Uterus (tissue), 4 donors: ENCODE data around the gene CCL20. TPM values are rescaled to one million over a fixed set of nuclear protein-coding genes. Genes with fewer than 3 reads are reported as not detected.

Experiments used
- DNase-seq, 2 donors: peaks; one replicate each; pipeline ENCODE4 v3.0.0-alpha.2; 2019 to 2020
- H3K27ac ChIP-seq, 2 donors: fragments of 200-600 bp; sonication (generic); 1 replicate in 1 of 2; 2 replicates in 1 of 2; pipeline ENCODE4 v1.5.1; 2016 to 2018
- H3K27me3 ChIP-seq, 2 donors: fragments of 200-600 bp; sonication (generic); one replicate each; pipeline ENCODE4 v1.5.1; 2018 to 2019; ENCODE audit warnings: control low read depth in 1 of 2
- H3K36me3 ChIP-seq, 2 donors: fragments of 200-600 bp; sonication (generic); one replicate each; pipeline ENCODE4 v1.5.1; 2019; ENCODE audit warnings: control low read depth in 1 of 2
- H3K4me1 ChIP-seq, 2 donors: fragments of 200-600 bp; sonication (generic); one replicate each; pipeline ENCODE4 v1.5.1; 2018 to 2019; ENCODE audit warnings: control low read depth in 1 of 2
- H3K4me3 ChIP-seq, 2 donors: fragments of 200-600 bp; sonication (generic); 1 replicate in 1 of 2; 2 replicates in 1 of 2; pipeline ENCODE4 v1.5.1; 2018 to 2019; ENCODE audit warnings: mild to moderate bottlenecking in 1 of 2
- H3K9me3 ChIP-seq, 2 donors: fragments of 200-600 bp; sonication (generic); one replicate each; pipeline ENCODE4 v1.5.1; 2019; ENCODE audit warnings: control low read depth in 1 of 2
- POLR2A ChIP-seq, 2 donors: fragments of 450-650 bp; IDR thresholded peaks; one replicate each; pipeline ENCODE4 v1.6.1; 2016; ENCODE audit warnings: antibody characterized with exemption in 2 of 2, mild to moderate bottlenecking in 1 of 2, moderate library complexity in 1 of 2
- intact Hi-C: fragments of 100-400 bp; cut with DNase I; formaldehyde crosslinking; loops from one replicate; pipeline ENCODE4 v1.15.1; 2023; ENCODE audit warnings: low total_unique reads
- total RNA-seq, 4 donors: library from RNA; depleted of rRNA in 3 of 4; stranded (reverse); fragments of >200 nt in 3 of 4; gene quantifications; one replicate each; pipeline versions ENCODE4 v1.1.0 to v1.2.4, GENCODE V29; 2014 to 2023
- TF ChIP-seq, protein P1 (sequence below), 4 experiments: fragments of 200-600 bp in 2 of 4; fragments of 450-650 bp in 2 of 4; sonication (generic) in 2 of 4; IDR thresholded peaks; one replicate each; pipeline ENCODE4 v1.5.1; 2016 to 2019; ENCODE audit warnings: antibody characterized with exemption in 4 of 4, mild to moderate bottlenecking in 2 of 4, moderate library complexity in 1 of 4
- donor health status: DM: yes; HTN: yes; CAD: no.

Gene CCL20
- total RNA-seq, 4 donors from 2014 or later: not detected

DNA sequence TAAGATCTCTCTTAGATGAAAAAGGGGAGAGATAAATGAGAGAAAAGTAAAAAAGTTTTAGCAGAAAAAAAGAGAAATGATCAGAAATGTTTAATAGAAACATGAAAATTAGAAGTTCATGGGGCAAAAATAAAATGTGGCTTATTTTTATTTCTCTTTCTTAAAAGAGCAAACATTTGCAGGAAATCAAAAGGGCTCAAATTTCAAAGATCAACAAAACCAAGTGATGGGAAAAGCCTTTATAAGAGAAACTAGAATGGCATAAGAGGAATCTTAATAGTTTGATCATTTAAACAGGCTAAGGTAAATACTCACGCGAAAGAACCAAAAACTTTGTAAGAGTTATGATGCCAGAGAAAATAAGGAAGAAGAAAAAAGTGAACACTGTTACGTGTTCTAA is 34.5 kb downstream of the CCL20 start:
- H3K27ac ChIP-seq: no peak overlapping the region
- intact Hi-C loops: no loop called here
- no peak for DNase-seq

DNA sequence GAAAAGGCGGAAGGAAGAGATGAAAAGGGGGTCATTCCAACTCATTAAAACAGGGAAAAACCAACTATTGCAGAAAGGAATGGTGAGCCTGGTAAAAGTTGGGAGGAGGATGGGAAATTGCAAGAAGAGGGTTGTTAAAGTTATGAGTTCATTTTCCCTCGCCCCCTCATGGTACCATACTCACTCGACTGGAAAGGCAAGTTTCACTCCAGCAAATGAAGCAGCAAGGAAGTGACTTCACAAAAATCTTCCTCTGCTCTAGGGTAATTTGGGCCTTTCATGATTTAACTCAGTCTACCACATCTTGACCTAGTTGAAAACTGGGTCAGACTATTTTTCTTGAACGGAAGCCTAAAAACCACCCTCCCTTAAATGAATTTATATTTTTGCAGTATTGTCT is 34.9 kb downstream of the CCL20 start:
- DNase-seq: no peak

More for the DNA sequence above, 34.5 kb downstream of the CCL20 start:
- no peak for TF ChIP-seq POLR2A (IDR thresholded peaks at IDR 0.05)
- TF ChIP-seq, protein P1, sequence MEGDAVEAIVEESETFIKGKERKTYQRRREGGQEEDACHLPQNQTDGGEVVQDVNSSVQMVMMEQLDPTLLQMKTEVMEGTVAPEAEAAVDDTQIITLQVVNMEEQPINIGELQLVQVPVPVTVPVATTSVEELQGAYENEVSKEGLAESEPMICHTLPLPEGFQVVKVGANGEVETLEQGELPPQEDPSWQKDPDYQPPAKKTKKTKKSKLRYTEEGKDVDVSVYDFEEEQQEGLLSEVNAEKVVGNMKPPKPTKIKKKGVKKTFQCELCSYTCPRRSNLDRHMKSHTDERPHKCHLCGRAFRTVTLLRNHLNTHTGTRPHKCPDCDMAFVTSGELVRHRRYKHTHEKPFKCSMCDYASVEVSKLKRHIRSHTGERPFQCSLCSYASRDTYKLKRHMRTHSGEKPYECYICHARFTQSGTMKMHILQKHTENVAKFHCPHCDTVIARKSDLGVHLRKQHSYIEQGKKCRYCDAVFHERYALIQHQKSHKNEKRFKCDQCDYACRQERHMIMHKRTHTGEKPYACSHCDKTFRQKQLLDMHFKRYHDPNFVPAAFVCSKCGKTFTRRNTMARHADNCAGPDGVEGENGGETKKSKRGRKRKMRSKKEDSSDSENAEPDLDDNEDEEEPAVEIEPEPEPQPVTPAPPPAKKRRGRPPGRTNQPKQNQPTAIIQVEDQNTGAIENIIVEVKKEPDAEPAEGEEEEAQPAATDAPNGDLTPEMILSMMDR (IDR thresholded peaks at IDR 0.05): no peak
- H3K4me3 ChIP-seq: no peak overlapping the region
- H3K36me3 ChIP-seq: no peaks in the 10 kb centered on the region
- H3K9me3 ChIP-seq: no peaks in the 10 kb centered on the region
- H3K27me3 ChIP-seq: no peaks in the 10 kb centered on the region
- H3K4me1 ChIP-seq: no peaks in the 10 kb centered on the region

DNA sequence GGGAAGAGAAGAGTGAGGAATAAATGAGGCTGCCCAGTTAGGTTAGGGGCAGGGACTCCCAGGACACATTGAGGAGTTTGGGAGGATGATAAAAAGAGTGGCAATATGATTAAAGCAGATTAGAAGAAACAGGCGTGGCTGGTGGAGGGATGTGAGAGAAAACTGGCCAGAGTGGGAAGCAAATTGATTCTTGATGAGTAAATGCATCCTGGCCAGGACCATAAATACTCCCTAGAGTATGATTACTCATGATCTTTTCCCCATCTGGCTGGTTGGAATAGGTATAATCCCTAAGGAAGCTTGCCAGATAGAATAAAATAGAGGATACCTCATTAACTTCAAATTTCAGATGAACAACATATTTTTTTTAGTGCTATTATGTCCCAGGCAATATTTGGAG is 36.3 kb downstream of the CCL20 start:
- intact Hi-C loops: no loop called here
- H3K36me3 ChIP-seq: no peaks in the 10 kb centered on the region
- H3K27ac ChIP-seq: no peak overlapping the region
- H3K27me3 ChIP-seq: no peaks in the 10 kb centered on the region
- no peak for TF ChIP-seq POLR2A (IDR thresholded peaks at IDR 0.05)
- TF ChIP-seq, protein P1 (IDR thresholded peaks at IDR 0.05): no peak
- no peaks in the 10 kb centered on the region for H3K9me3 ChIP-seq
- H3K4me1 ChIP-seq: no peaks in the 10 kb centered on the region
- DNase-seq: no peak
- H3K4me3 ChIP-seq: no peak overlapping the region

More for the DNA sequence above, 34.9 kb downstream of the CCL20 start:
- no peaks in the 10 kb centered on the region for H3K4me1 ChIP-seq
- TF ChIP-seq POLR2A (IDR thresholded peaks at IDR 0.05): no peak
- TF ChIP-seq, protein P1 (IDR thresholded peaks at IDR 0.05): no peak
- no peaks in the 10 kb centered on the region for H3K36me3 ChIP-seq
- intact Hi-C loops: no loop called here
- H3K4me3 ChIP-seq: no peak overlapping the region
- no peaks in the 10 kb centered on the region for H3K9me3 ChIP-seq
- no peaks in the 10 kb centered on the region for H3K27me3 ChIP-seq
- no peak overlapping the region for H3K27ac ChIP-seq

DNA sequence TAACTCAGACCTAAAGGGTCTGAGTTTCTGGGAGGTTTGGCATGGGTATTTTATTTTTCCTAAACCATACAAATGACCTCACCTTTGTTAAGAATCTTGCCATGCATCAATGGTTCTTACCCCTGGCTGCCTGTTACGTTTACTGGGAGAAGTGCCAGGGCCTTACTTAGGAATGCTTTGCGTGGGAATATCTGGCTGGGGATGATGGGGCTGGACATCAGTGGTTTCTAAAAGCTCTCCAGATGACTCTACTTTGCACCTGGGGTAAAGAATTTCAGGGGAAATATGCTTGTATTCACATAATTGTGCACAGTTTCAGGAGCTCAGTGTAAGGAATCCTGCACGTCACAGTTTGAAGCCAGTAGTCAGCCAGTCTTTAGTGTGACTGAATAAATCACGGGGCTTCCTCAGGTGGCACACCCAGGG is 39.6 kb downstream of the CCL20 start:
- DNase-seq: no peak
- no peak for TF ChIP-seq POLR2A (IDR thresholded peaks at IDR 0.05)
- no peak overlapping the region for H3K4me3 ChIP-seq
- intact Hi-C loops: no loop called here
- no peaks in the 10 kb centered on the region for H3K9me3 ChIP-seq
- H3K27ac ChIP-seq: no peak overlapping the region
- no peaks in the 10 kb centered on the region for H3K4me1 ChIP-seq
- H3K36me3 ChIP-seq: no peaks in the 10 kb centered on the region
- no peaks in the 10 kb centered on the region for H3K27me3 ChIP-seq

DNA sequence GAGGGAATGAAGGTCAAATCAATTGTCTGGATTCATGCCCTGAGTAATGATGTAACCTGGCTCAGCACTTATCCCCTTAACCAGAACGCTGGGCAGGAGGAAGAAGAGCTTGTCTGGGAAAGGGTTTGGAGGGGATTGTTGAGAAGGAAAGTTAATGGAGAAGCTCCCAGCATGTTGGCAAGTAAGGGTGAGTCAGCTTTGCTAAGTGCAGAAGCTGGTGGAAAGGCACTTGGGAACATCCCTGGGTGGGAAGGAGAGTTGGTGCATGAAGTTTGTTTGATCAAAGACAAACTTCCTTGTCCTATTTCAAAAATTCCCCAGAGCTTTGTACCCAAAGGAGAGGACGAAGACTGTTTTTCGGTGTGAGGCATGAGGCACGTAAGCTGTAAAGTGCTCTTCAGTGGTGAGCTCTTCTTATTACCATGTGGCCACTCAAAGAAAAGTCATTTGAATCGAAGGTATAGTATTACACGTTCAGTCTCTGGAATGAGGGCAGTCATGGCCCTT is 40.2 kb downstream of the CCL20 start:
- H3K9me3 ChIP-seq: no peaks in the 10 kb centered on the region
- no peak overlapping the region for H3K4me3 ChIP-seq
- H3K27ac ChIP-seq: no peak overlapping the region
- H3K36me3 ChIP-seq: no peaks in the 10 kb centered on the region
- no peaks in the 10 kb centered on the region for H3K4me1 ChIP-seq
- H3K27me3 ChIP-seq: no peaks in the 10 kb centered on the region
- no peak for DNase-seq
- intact Hi-C loops: no loop called here
- TF ChIP-seq, protein P1 (IDR thresholded peaks at IDR 0.05): no peak
- TF ChIP-seq POLR2A (IDR thresholded peaks at IDR 0.05): no peak

DNA sequence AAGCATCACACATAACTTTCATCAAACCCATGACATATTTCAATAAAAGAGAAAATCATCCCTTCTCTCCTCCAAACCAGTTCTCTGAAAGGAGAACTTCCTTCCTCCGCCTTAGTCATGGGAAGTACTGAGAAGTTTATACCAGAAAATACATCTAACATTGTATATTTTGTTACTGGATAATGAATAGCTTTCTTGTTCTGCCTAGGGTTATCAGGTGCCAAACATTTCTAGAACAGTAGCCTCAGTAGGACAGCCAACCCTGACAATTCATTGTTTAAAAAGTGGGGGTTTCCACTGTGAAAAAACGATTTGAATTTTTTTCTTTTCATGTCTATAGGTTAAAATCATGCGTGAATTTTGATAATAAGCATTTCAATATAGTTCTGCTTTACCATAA is 41.8 kb downstream of the CCL20 start:
- Histone ChIP-seq H3K4me3 (no peak overlapping the region), H3K9me3 (no peaks in the 10 kb centered on the region), H3K36me3 (no peaks in the 10 kb centered on the region), H3K4me1 (no peaks in the 10 kb centered on the region), H3K27ac (no peak overlapping the region), H3K27me3 (no peaks in the 10 kb centered on the region)
- intact Hi-C loops: no loop called here
- TF ChIP-seq POLR2A (IDR thresholded peaks at IDR 0.05): no peak
- TF ChIP-seq, protein P1 (IDR thresholded peaks at IDR 0.05): no peak
- no peak for DNase-seq
